ENCODE measurements around the gene KNSTRN.

DNA sequence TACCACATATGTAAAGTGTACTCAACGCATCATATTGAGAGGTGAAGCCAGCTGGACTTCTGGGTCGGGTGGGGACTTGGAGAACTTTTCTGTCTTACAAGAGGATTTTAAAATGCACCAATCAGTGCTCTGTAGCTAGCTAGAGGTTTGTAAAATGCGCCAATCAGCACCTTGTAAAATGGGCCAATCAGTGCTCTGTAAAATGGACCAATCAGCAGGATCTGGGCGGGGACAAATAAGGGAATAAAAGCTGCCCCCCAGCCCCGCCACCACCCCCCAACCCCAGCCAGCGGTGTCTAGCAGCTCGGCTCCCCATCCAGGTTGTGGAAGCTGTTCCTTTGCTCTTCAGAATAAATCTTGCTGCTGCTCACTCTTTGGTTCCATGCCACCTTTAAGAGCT is 16.8 kb downstream of the KNSTRN start:
- no peak for TF ChIP-seq EZH2 (IDR thresholded peaks at IDR 0.05; ENCODE audit: borderline replicate concordance, low read depth, low read length, severe bottlenecking)
- TF ChIP-seq, protein P1, sequence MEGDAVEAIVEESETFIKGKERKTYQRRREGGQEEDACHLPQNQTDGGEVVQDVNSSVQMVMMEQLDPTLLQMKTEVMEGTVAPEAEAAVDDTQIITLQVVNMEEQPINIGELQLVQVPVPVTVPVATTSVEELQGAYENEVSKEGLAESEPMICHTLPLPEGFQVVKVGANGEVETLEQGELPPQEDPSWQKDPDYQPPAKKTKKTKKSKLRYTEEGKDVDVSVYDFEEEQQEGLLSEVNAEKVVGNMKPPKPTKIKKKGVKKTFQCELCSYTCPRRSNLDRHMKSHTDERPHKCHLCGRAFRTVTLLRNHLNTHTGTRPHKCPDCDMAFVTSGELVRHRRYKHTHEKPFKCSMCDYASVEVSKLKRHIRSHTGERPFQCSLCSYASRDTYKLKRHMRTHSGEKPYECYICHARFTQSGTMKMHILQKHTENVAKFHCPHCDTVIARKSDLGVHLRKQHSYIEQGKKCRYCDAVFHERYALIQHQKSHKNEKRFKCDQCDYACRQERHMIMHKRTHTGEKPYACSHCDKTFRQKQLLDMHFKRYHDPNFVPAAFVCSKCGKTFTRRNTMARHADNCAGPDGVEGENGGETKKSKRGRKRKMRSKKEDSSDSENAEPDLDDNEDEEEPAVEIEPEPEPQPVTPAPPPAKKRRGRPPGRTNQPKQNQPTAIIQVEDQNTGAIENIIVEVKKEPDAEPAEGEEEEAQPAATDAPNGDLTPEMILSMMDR (IDR thresholded peaks at IDR 0.05; ENCODE audit: borderline replicate concordance, extremely low read depth, low read length, poor library complexity, severe bottlenecking) = no peak

All from DND-41 (cell line).